H7 (cell line): ENCODE data around the gene TAPBPL. TPM values are rescaled to one million over a fixed set of nuclear protein-coding genes. Genes with fewer than 3 reads are reported as not detected.
"Not testable (repeated sequence)": the region's sequence is repeated elsewhere in the genome, so short reads cannot be mapped to it uniquely, and the experiment has no call there.

Source experiments
- DNase-seq: peaks from one replicate; pipeline ENCODE4 v3.0.0; 2012
- H3K27me3 ChIP-seq: 2 replicates; pipeline ENCODE4 v1.6.0; 2011; ENCODE audit warnings: mild to moderate bottlenecking, low read length; ENCODE audit not compliant: control insufficient read depth, insufficient read depth
- H3K36me3 ChIP-seq: replicated peaks from 2 replicates; pipeline ENCODE4 v1.5.1; 2011; ENCODE audit warnings: low read length; ENCODE audit not compliant: control insufficient read depth, insufficient read depth
- H3K4me3 ChIP-seq: 2 replicates; pipeline ENCODE4 v1.5.1; 2011; ENCODE audit warnings: low read depth, mild to moderate bottlenecking, control low read depth, low read length, moderate library complexity; ENCODE audit not compliant: insufficient read depth
- total RNA-seq: library from RNA; depleted of rRNA; stranded (reverse); fragments of >200 nt; shearing (Covaris generic); gene quantifications from 2 replicates; pipeline ENCODE4 v1.2.3, GENCODE V29; 2014

The TAPBPL gene
- total RNA-seq, 1 experiment from 2014 or later: 0.62 TPM

DNA sequence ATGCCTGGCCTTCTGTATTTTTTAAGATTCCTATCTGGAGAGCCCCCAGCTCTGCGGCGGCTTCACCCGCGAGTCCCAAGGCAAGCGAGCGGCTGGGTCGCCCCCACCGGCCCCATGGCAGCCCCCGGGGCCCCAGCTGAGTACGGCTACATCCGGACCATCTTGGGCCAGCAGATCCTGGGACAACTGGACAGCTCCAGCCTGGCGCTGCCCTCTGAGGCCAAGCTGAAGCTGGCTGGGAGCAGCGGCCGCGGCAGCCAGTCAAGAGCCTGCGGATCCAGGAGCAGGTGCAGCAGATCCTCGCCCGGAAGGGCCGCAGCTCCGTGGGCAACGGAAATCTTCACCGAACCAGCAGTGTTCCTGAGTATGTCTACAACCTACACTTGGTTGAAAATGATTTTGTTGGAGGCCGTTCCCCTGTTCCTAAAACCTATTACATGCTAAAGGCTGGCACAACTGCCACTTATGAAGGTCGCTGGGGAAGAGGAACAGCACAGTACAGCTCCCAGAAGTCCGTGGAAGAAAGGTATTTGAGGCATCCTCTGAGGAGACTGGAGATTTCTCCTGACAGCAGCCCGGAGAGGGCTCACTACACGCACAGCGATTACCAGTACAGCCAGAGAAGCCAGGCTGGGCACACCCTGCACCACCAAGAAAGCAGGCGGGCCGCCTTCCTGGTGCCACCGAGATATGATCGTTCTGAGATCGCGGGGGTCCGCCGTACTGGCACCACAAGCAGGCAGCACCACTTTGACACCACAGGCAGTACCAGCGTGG is 25.9 kb downstream of the TAPBPL start:
- not testable (repeated sequence) for H3K4me3 ChIP-seq, H3K27me3 ChIP-seq, DNase-seq, H3K36me3 ChIP-seq

DNA sequence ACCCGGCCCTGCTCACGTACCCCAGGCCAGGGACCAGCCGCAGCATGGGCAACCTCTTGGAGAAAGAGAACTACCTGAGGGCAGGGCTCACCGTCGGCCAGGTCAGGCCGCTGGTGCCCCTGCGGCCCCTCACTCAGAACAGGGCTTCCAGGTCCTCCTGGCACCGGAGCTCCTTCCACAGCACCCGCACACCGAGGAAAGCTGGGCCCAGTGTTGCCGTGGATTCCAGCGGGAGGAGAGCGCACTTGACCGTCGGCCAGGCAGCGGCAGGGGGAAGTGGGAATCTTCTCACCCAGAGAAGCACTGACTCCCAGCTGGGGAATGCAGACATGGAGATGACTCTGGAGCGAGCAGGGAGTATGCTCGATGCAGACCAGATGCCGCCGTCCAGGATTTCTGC is 26.6 kb downstream of the TAPBPL start:
- no peak for DNase-seq
- no peaks in the 10 kb centered on the region for H3K36me3 ChIP-seq
- no peak overlapping the region for H3K4me3 ChIP-seq
- H3K27me3 ChIP-seq: no peaks in the 10 kb centered on the region

- no peak overlapping the region for H3K4me3 ChIP-seq
- peaks cover 7% of the 10 kb centered on the region for H3K36me3 ChIP-seq
- no peaks in the 10 kb centered on the region for H3K27me3 ChIP-seq
- DNase-seq: no peak
Observed at GRCh38 chr12:6488240-6488639, 36.4 kb downstream of the TAPBPL start.

- Histone ChIP-seq H3K36me3 (peaks cover 7% of the 10 kb centered on the region), H3K27me3 (no peaks in the 10 kb centered on the region), H3K4me3 (no peak overlapping the region)
- DNase-seq: no peak
Observed at GRCh38 chr12:6489449-6489848, 37.6 kb downstream of the TAPBPL start.

- peaks cover 14% of the 10 kb centered on the region for H3K36me3 ChIP-seq
- not testable (repeated sequence) for H3K4me3 ChIP-seq, DNase-seq, H3K27me3 ChIP-seq
Observed at GRCh38 chr12:6490673-6491072, 38.8 kb downstream of the TAPBPL start.

DNA sequence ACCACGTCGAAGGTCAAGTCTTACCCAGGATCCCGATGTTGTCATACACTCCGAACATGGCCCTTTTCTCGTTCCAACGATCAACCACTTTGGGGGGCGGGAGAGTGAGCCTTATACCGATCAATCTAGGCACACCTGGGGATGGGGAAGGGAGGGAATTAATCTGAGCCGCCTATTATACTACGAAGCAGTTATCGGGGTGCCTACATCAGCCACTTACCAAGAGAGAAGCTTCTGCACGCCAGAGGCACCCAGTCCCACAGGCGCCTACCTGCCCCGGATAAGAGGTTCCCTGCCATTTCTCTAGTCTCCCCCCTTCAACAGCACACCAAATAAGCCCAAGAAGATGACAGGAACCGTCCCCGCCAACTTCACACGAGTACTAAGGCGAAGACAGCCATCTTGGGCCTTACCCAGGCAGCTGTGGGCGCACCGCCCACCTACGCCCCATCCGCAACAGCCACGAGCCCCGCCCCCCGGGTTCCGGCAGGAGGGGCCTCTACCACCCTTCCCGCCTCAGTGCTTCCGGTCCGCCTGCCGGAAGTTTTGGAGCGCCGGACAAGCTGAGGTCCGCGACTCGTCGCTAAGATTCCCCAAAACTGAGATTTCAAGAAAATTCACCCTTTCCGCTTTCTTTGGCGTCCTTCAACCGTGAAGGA is 41.1 kb downstream of the TAPBPL start, which contains the start of gene MRPL51:
MRPL51 (minus strand) TSS at position 425 of the 659 bp plus-strand sequence; CDS start at position 299, 126 bp downstream.
- H3K27me3 ChIP-seq: no peaks in the 10 kb centered on the region
- peak within 1 kb of the TSS; percentile 89 for H3K4me3 ChIP-seq
- DNase-seq: peak; percentile 97
- peaks cover 23% of the 10 kb centered on the region for H3K36me3 ChIP-seq

- Histone ChIP-seq H3K36me3 (peaks cover 23% of the 10 kb centered on the region), H3K4me3 (peak within 1 kb of the TSS; percentile 89), H3K27me3 (no peaks in the 10 kb centered on the region)
- peak; percentile 99 for DNase-seq
Observed at GRCh38 chr12:6493497-6494257, 41.8 kb downstream of the TAPBPL start, which contains the start of gene NCAPD2. Gene NCAPD2 (plus strand): TSS chr12:6494102. CDS start chr12:6495099, 997 bp downstream.

GRCh38 chr12:6494258-6494743 is 42.5 kb downstream of the TAPBPL start:
- no peak for DNase-seq
- peaks cover 25% of the 10 kb centered on the region for H3K36me3 ChIP-seq
- H3K4me3 ChIP-seq: peak overlapping the region; percentile 89
- no peaks in the 10 kb centered on the region for H3K27me3 ChIP-seq

GRCh38 chr12:6494968-6495367 is 43.1 kb downstream of the TAPBPL start:
- no peak for DNase-seq
- no peaks in the 10 kb centered on the region for H3K27me3 ChIP-seq
- H3K36me3 ChIP-seq: peaks cover 28% of the 10 kb centered on the region
- H3K4me3 ChIP-seq: peak overlapping the region; percentile 89; the same call in 1 of the 2 replicates

- DNase-seq, H3K27me3 ChIP-seq, H3K4me3 ChIP-seq: not testable (repeated sequence)
- peaks cover 27% of the 10 kb centered on the region for H3K36me3 ChIP-seq
Observed at GRCh38 chr12:6497291-6497690, 45.4 kb downstream of the TAPBPL start.

DNA sequence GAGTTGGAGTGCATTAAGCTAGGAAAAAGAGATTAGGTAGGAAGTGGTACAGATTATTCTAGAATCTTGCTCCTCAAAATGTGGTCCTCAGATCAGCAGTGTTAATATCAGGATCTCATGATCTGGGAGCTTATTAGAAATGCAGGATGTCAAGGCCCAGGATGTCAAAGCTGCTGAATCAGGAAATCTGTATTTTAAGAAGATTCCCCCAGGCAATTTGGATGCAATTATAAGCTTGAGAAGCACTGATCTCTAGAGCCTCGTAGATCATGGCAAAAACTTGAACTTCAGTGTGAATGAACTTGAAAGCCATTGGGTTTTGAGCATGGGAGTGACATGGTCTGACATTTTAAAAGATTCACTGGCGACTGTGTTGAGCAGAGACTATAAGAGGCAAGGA is 48.6 kb downstream of the TAPBPL start:
- Histone ChIP-seq H3K27me3 (no peaks in the 10 kb centered on the region), H3K36me3 (peaks cover 24% of the 10 kb centered on the region), H3K4me3 (no peak overlapping the region)
- no peak for DNase-seq

- DNase-seq: peak; percentile 65
- H3K36me3 ChIP-seq: peaks cover 22% of the 10 kb centered on the region
- no peak overlapping the region for H3K4me3 ChIP-seq
- H3K27me3 ChIP-seq: no peaks in the 10 kb centered on the region
Observed at GRCh38 chr12:6507102-6507998, 55.5 kb downstream of the TAPBPL start.

GRCh38 chr12:6508087-6508486 is 56.2 kb downstream of the TAPBPL start:
- Histone ChIP-seq H3K27me3 (no peaks in the 10 kb centered on the region), H3K4me3 (no peak overlapping the region), H3K36me3 (peaks cover 25% of the 10 kb centered on the region)
- DNase-seq: no peak
